Neural cell (in vitro differentiated cells): ENCODE data around the gene DGKG. TPM values are rescaled to one million over a fixed set of nuclear protein-coding genes. Genes with fewer than 3 reads are reported as not detected.

Source experiments
- H2AFZ ChIP-seq: fragments of 200-600, 300-800 bp; sonication (generic), shearing (Covaris generic); 2 replicates; pipeline ENCODE4 v1.6.0; 2014; ENCODE audit warnings: low read depth, mild to moderate bottlenecking, antibody characterized with exemption, low read length, moderate library complexity
- H3F3A ChIP-seq: fragments of 200-600 bp; shearing (Covaris generic); 2 replicates; pipeline ENCODE4 v1.6.1; 2016; ENCODE audit warnings: mild to moderate bottlenecking, moderate library complexity, mixed read lengths, antibody characterized with exemption, low read length; ENCODE audit not compliant: insufficient read depth, poor library complexity, severe bottlenecking
- H3K27ac ChIP-seq: fragments of 200-600, 300-800 bp; sonication (generic), shearing (Covaris generic); 2 replicates; pipeline ENCODE4 v1.5.1; 2014; ENCODE audit warnings: mild to moderate bottlenecking, low read length, moderate library complexity
- H3K27me3 ChIP-seq: fragments of 300-800, 200-600 bp; sonication (generic), shearing (Covaris generic); 2 replicates; pipeline ENCODE4 v1.6.0; 2014; ENCODE audit warnings: mild to moderate bottlenecking, low read depth, low read length, moderate library complexity; ENCODE audit not compliant: insufficient read depth
- H3K36me3 ChIP-seq: fragments of 300-800, 200-600 bp; sonication (generic), shearing (Covaris generic); 2 replicates; pipeline ENCODE4 v1.5.1; 2014; ENCODE audit warnings: mild to moderate bottlenecking, antibody characterized with exemption, low read length, moderate library complexity; ENCODE audit not compliant: insufficient read depth
- H3K4me2 ChIP-seq: fragments of 300-800, 200-600 bp; sonication (generic), shearing (Covaris generic); 2 replicates; pipeline ENCODE4 v1.6.0; 2014; ENCODE audit warnings: mild to moderate bottlenecking, low read length
- H3K4me3 ChIP-seq: fragments of 300-800, 200-600 bp; sonication (generic), shearing (Covaris generic); 2 replicates; pipeline ENCODE4 v1.5.1; 2014; ENCODE audit warnings: mild to moderate bottlenecking, low read length, moderate library complexity
- H3K79me2 ChIP-seq: fragments of 200-600 bp; shearing (Covaris generic); replicated peaks from 2 replicates; pipeline ENCODE4 v1.6.0; 2014; ENCODE audit warnings: mild to moderate bottlenecking, low read length, moderate library complexity; ENCODE audit not compliant: insufficient read depth
- H3K9ac ChIP-seq: fragments of 300-800, 200-600 bp; sonication (generic), shearing (Covaris generic); 2 replicates; pipeline ENCODE4 v1.6.1; 2016; ENCODE audit warnings: mild to moderate bottlenecking, low read length, mixed read lengths
- H3K9me2 ChIP-seq: fragments of 200-600 bp; shearing (Covaris generic); 2 replicates; pipeline ENCODE4 v1.6.1; 2016; ENCODE audit warnings: mild to moderate bottlenecking, low read length, mixed read lengths; ENCODE audit not compliant: insufficient read depth
- H3K9me3 ChIP-seq: fragments of 200-600, 300-800 bp; sonication (generic), shearing (Covaris generic); 2 replicates; pipeline ENCODE4 v1.6.1; 2016; ENCODE audit warnings: mild to moderate bottlenecking, mixed run types, low read length, moderate library complexity, mixed read lengths
- H4K20me1 ChIP-seq: fragments of 200-600 bp; shearing (Covaris generic); 2 replicates; pipeline ENCODE4 v1.6.1; 2016; ENCODE audit warnings: mild to moderate bottlenecking, mixed run types; ENCODE audit not compliant: insufficient read depth
- CTCF ChIP-seq: fragments of 450-650 bp; IDR thresholded peaks from 2 replicates; pipeline ENCODE4 v1.5.1; 2014; ENCODE audit warnings: antibody characterized with exemption, mild to moderate bottlenecking, moderate library complexity; ENCODE audit not compliant: poor library complexity, severe bottlenecking
- EP300 ChIP-seq: fragments of 450-650 bp; conservative IDR thresholded peaks from 2 replicates; pipeline ENCODE4 v1.6.1; 2014; ENCODE audit warnings: antibody characterized with exemption, mild to moderate bottlenecking, moderate library complexity; ENCODE audit not compliant: poor library complexity, severe bottlenecking
- EZH2 ChIP-seq: fragments of 200-600, 300-800 bp; shearing (Covaris generic), sonication (generic); IDR thresholded peaks from 2 replicates; pipeline ENCODE4 v1.6.1; 2014; ENCODE audit warnings: antibody characterized with exemption, low read length, borderline replicate concordance, mild to moderate bottlenecking; ENCODE audit not compliant: insufficient read depth, poor library complexity, severe bottlenecking
- MXI1 ChIP-seq: fragments of 450-650 bp; conservative IDR thresholded peaks from 2 replicates; pipeline ENCODE4 v1.6.1; 2014; ENCODE audit warnings: antibody characterized with exemption, mild to moderate bottlenecking; ENCODE audit not compliant: poor library complexity, severe bottlenecking
- POLR2AphosphoS5 ChIP-seq: IDR thresholded peaks from 2 replicates; pipeline ENCODE4 v1.6.1; 2012
- RAD21 ChIP-seq: fragments of 450-650 bp; conservative IDR thresholded peaks from 2 replicates; pipeline ENCODE4 v1.6.1; 2014; ENCODE audit warnings: antibody characterized with exemption, mild to moderate bottlenecking, moderate library complexity
- REST ChIP-seq: IDR thresholded peaks from 2 replicates; pipeline ENCODE4 v1.6.1; 2012; ENCODE audit warnings: borderline replicate concordance
- SMC3 ChIP-seq: fragments of 450-650 bp; conservative IDR thresholded peaks from 2 replicates; pipeline ENCODE4 v1.6.1; 2014; ENCODE audit warnings: antibody characterized with exemption, mild to moderate bottlenecking, moderate library complexity; ENCODE audit not compliant: poor library complexity
- TAF1 ChIP-seq: IDR thresholded peaks from 2 replicates; pipeline ENCODE4 v1.6.1; 2012; ENCODE audit warnings: low read depth
- polyA plus RNA-seq: library from polyadenylated mRNA; depleted of rRNA; stranded (reverse); fragments of >200 nt; gene quantifications from 2 replicates; pipeline ENCODE4 v1.2.3, GENCODE V29; 2014

The DGKG gene
- polyA plus RNA-seq, 1 donor from 2014 or later: not detected

GRCh38 chr3:186374376-186374775, 12.3 kb upstream of the DGKG start:
- Histone ChIP-seq H3K4me3 (no peak overlapping the region), H3K27me3 (no peaks in the 10 kb centered on the region), H3K79me2 (no peaks in the 10 kb centered on the region), H3K4me2 (no peak overlapping the region), H4K20me1 (no peaks in the 10 kb centered on the region), H2AFZ (no peak overlapping the region), H3K27ac (no peak overlapping the region), H3K36me3 (no peaks in the 10 kb centered on the region), H3K9me2 (no peaks in the 10 kb centered on the region), H3K9me3 (no peaks in the 10 kb centered on the region), H3K9ac (no peak overlapping the region), H3F3A (no peaks in the 10 kb centered on the region)
- no peak for TF ChIP-seq CTCF
- no peak for TF ChIP-seq REST
- TF ChIP-seq SMC3: no peak
- TF ChIP-seq RAD21: no peak
- no peak for TF ChIP-seq MXI1
- TF ChIP-seq EP300: no peak
- TF ChIP-seq TAF1: no peak
- TF ChIP-seq POLR2AphosphoS5: no peak
- no peak for TF ChIP-seq EZH2

DNA sequence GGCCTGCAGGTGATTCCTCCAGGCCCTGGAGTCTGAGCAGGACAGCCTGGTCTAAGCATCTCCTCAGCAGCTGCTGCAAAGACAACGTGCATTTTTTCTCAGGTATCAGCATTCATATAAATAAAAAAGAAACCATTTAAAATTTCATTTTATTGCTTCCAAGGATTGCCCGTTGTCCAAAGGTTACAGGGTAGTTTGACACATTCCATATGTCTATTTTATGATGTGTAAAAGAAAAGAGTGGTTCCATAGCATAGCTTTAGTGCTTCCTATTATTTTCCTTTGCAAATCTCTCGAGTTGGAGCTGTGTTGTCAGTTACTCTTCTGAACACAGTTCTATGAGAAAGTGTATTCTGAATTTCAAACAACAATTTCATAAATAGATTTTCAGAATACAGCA, 7.2 kb upstream of the DGKG start:
- no peaks in the 10 kb centered on the region for H3K9me3 ChIP-seq
- no peak overlapping the region for H3K27ac ChIP-seq
- TF ChIP-seq POLR2AphosphoS5 (no peak), MXI1 (no peak), RAD21 (no peak), SMC3 (no peak), TAF1 (no peak), CTCF (no peak), EZH2 (no peak), REST (no peak), EP300 (no peak)
- no peaks in the 10 kb centered on the region for H3K36me3 ChIP-seq
- no peaks in the 10 kb centered on the region for H4K20me1 ChIP-seq
- H3K9ac ChIP-seq: no peak overlapping the region
- no peak overlapping the region for H3K4me3 ChIP-seq
- no peaks in the 10 kb centered on the region for H3K27me3 ChIP-seq
- H2AFZ ChIP-seq: no peak overlapping the region
- H3K4me2 ChIP-seq: no peak overlapping the region
- no peaks in the 10 kb centered on the region for H3K9me2 ChIP-seq
- H3F3A ChIP-seq: no peaks in the 10 kb centered on the region
- H3K79me2 ChIP-seq: no peaks in the 10 kb centered on the region
